CD4-positive, alpha-beta T cell (primary cell): ENCODE results near the gene RASA3. TPM values are rescaled to one million over a fixed set of nuclear protein-coding genes. Genes with fewer than 3 reads are reported as not detected.

Experiments used
- ATAC-seq: fragments of 200-7000 bp; cut with Tn5 transposase; one replicate; pipeline ENCODE4 v1.10.0; 2022; ENCODE audit warnings: mild to moderate bottlenecking; ENCODE audit not compliant: poor library complexity
- CTCF ChIA-PET: fragments of 350-600 bp; sonication (Branson Sonifier 250); formaldehyde crosslinking; loops from one replicate; lab custom pipeline; 2021; ENCODE audit warnings: antibody characterized with exemption, inconsistent platforms; lab: Charles Lee
- POLR2A ChIA-PET: fragments of 350-600 bp; sonication (Branson Sonifier 250); formaldehyde crosslinking; loops from one replicate; lab custom pipeline; 2021; ENCODE audit warnings: antibody characterized with exemption, inconsistent platforms; lab: Charles Lee
- DNase-seq, 14 experiments: peaks; one replicate each; pipeline ENCODE4 v3.0.0-alpha.2; 2013 to 2020; ENCODE audit warnings: mixed read lengths in 2 of 14
- H3K27ac ChIP-seq, 2 donors: one replicate each; pipeline versions ENCODE4 v1.5.1 to v1.7.0; 2013; ENCODE audit warnings: low read length in 2 of 2, low read depth in 1 of 2, mild to moderate bottlenecking in 1 of 2
- H3K27me3 ChIP-seq, 2 experiments: 1 replicate in 1 of 2; 2 replicates in 1 of 2; pipeline versions ENCODE4 v1.6.1 to v1.7.0; 2013; ENCODE audit warnings: low read length in 2 of 2, control low read depth in 1 of 2, mild to moderate bottlenecking in 1 of 2, moderate library complexity in 1 of 2; ENCODE audit not compliant: insufficient read depth in 2 of 2, control insufficient read depth in 1 of 2
- H3K36me3 ChIP-seq: one replicate; pipeline ENCODE4 v1.6.1; 2013; ENCODE audit warnings: low read length, control low read depth; ENCODE audit not compliant: insufficient read depth
- H3K4me1 ChIP-seq: one replicate; pipeline ENCODE4 v1.6.1; 2013; ENCODE audit warnings: low read length, control low read depth; ENCODE audit not compliant: insufficient read depth
- H3K4me3 ChIP-seq: one replicate; pipeline ENCODE4 v1.5.1; 2013; ENCODE audit warnings: mild to moderate bottlenecking, low read length, moderate library complexity
- H3K9me3 ChIP-seq, 2 experiments: 1 replicate in 1 of 2; 2 replicates in 1 of 2; pipeline versions ENCODE4 v1.6.1 to v1.7.0; 2013; ENCODE audit warnings: low read length in 2 of 2, mild to moderate bottlenecking in 2 of 2, control low read depth in 1 of 2, moderate library complexity in 1 of 2; ENCODE audit not compliant: control insufficient read depth in 1 of 2, insufficient read depth in 1 of 2
- H3K27ac Mint-ChIP-seq: one replicate; pipeline ENCODE4 v1.8.0; 2020; ENCODE audit warnings: mixed read lengths
- H3K27me3 Mint-ChIP-seq: one replicate; pipeline ENCODE4 v1.8.0; 2021; ENCODE audit warnings: mixed read lengths
- H3K36me3 Mint-ChIP-seq: one replicate; pipeline ENCODE4 v1.8.0; 2021; ENCODE audit warnings: low read depth, mixed read lengths
- H3K4me1 Mint-ChIP-seq: one replicate; pipeline ENCODE4 v1.8.0; 2021; ENCODE audit warnings: low read depth, mixed read lengths
- H3K4me3 Mint-ChIP-seq: one replicate; pipeline ENCODE4 v1.8.0; 2020; ENCODE audit warnings: mild to moderate bottlenecking, mixed read lengths
- H3K9me3 Mint-ChIP-seq: one replicate; pipeline ENCODE4 v1.8.0; 2020; ENCODE audit warnings: mixed read lengths
- intact Hi-C, 2 experiments: fragments of 100-400 bp; cut with DNase I in 1 of 2; cut with micrococcal nuclease in 1 of 2; formaldehyde crosslinking; loops; one replicate each; pipeline versions ENCODE4 v1.15.1 to v1.9.0; 2023 to 2025; cut with DNase I, micrococcal nuclease
- total RNA-seq, 174 experiments: library from RNA in 2 of 174; stranded (reverse) in 2 of 174; gene quantifications; one replicate each; pipeline ENCODE4 v1.2.3 and lab custom pipeline; 2021 to 2026
- TF ChIP-seq, protein P1 (sequence below): fragments of 200-600 bp; IDR thresholded peaks from one replicate; pipeline ENCODE4 v1.8.0; 2022; ENCODE audit warnings: antibody characterized with exemption, mild to moderate bottlenecking

RASA3 gene
- total RNA-seq, 2 experiments from 2014 or later: 181 to 184 TPM

DNA sequence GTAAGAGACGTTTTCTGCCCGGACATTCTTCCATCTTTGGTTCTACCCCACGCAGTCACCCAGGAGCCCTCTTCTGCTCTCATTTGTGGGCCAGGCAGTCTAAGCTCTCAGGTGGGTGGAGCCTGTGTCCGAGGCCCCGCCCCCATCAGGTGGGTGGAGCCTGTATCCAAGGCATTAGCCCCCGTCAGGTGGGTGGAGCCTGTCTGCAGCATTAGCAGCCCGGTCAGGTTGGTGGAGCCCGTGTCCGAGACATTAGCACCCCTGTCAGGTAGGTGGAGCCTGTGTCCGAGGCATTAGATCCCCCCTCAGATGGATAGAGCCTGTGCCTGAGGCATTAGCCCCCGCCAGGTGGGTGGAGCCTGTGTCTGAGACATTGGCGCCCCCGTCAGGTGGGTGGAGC is 113.1 kb downstream of the RASA3 start:
- Mint-ChIP-seq H3K4me1 (no peaks in the 10 kb centered on the region), H3K27ac (peak overlapping the region; percentile 61), H3K4me3 (no peak overlapping the region), H3K36me3 (peaks cover 82% of the 10 kb centered on the region), H3K27me3 (no peaks in the 10 kb centered on the region), H3K9me3 (no peaks in the 10 kb centered on the region)
- Histone ChIP-seq H3K27ac (no peak overlapping the region), H3K36me3 (peaks cover 97% of the 10 kb centered on the region), H3K4me3 (no peak overlapping the region), H3K4me1 (no peaks in the 10 kb centered on the region), H3K9me3 (no peaks in the 10 kb centered on the region), H3K27me3 (no peaks in the 10 kb centered on the region)
- TF ChIP-seq, protein P1, sequence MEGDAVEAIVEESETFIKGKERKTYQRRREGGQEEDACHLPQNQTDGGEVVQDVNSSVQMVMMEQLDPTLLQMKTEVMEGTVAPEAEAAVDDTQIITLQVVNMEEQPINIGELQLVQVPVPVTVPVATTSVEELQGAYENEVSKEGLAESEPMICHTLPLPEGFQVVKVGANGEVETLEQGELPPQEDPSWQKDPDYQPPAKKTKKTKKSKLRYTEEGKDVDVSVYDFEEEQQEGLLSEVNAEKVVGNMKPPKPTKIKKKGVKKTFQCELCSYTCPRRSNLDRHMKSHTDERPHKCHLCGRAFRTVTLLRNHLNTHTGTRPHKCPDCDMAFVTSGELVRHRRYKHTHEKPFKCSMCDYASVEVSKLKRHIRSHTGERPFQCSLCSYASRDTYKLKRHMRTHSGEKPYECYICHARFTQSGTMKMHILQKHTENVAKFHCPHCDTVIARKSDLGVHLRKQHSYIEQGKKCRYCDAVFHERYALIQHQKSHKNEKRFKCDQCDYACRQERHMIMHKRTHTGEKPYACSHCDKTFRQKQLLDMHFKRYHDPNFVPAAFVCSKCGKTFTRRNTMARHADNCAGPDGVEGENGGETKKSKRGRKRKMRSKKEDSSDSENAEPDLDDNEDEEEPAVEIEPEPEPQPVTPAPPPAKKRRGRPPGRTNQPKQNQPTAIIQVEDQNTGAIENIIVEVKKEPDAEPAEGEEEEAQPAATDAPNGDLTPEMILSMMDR: no peak
- peak in 13 of 14 experiments; percentile 22 to 75 (median 36) for DNase-seq
- POLR2A ChIA-PET: interaction anchor here (0.5 kb wide), 1 partner anchor 13 kb away, joined by 3 read pairs; no protein-coding TSS in a partner anchor
- CTCF ChIA-PET: no interaction called here
- intact Hi-C loops: no loop called here
- ATAC-seq: peak; percentile 71

DNA sequence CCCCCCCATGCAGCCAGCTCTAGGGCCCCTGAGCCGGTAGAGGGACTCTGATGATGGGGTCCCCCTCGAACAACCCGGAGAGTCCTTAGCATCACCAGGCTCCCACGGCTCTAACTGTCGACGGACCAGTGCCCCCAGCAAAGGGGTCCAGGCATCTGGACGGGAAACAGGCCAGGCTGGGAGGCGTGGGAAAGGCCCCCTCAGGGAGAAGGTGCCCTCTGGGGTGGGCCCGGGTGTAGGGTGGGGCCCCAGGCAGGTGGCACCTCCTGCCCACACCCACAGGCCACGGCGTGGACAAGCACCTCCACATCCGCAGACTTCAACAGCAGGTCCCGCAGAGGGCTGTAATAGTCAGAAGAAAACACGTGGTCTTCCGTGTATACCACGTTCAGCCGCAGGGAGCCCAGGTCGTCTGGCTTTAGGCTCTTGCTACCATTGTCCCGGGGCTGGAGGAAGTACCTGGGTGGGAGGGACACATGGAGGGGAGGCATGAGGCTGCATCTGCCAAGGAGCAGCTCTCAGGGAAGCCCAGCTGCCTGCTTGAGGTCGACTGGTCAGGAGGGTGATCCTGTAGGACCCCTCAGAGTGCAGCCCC is 113.9 kb downstream of the RASA3 start:
- H3K9me3 Mint-ChIP-seq: no peaks in the 10 kb centered on the region
- H3K4me1 Mint-ChIP-seq: no peaks in the 10 kb centered on the region
- Histone ChIP-seq H3K4me1 (no peaks in the 10 kb centered on the region), H3K4me3 (no peak overlapping the region), H3K27me3 (no peaks in the 10 kb centered on the region), H3K9me3 (no peaks in the 10 kb centered on the region), H3K36me3 (peaks cover 97% of the 10 kb centered on the region), H3K27ac (no peak overlapping the region)
- no peak overlapping the region for H3K27ac Mint-ChIP-seq
- intact Hi-C loops: no loop called here
- no peaks in the 10 kb centered on the region for H3K27me3 Mint-ChIP-seq
- peaks cover 75% of the 10 kb centered on the region for H3K36me3 Mint-ChIP-seq
- DNase-seq (no peak), ATAC-seq (no peak)
- H3K4me3 Mint-ChIP-seq: no peak overlapping the region
- TF ChIP-seq, protein P1: no peak
- ChIA-PET POLR2A (interaction anchor here (0.5 kb wide), 1 partner anchor 14 kb away, joined by 3 read pairs; no protein-coding TSS in a partner anchor), CTCF (no interaction called here)

DNA sequence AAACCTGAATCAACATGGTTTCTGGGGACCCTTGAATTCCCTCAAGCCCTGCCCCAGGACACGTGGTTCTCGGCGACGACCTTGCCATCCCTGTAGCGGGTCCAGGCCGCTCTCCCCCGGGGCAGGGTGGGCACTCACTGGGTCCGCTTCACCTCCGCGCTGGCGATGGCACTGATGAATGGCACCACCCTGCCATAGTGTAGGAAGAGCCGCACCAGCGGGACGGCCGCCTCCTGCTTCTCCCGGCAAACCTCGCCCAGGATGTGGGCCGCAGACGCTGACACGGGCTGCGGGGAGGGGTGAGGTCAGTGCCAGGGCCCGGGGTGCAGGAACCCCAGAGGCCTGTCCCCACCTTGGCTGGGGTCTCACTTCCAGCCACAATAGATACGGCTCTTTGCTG is 114.5 kb downstream of the RASA3 start:
- TF ChIP-seq, protein P1: no peak
- intact Hi-C loops: no loop called here
- H3K4me3 Mint-ChIP-seq: no peak overlapping the region

More for the DNA sequence above, 114.5 kb downstream of the RASA3 start:
- ATAC-seq (no peak), DNase-seq (no peak)
- H3K27me3 ChIP-seq: no peaks in the 10 kb centered on the region
- no peak overlapping the region for H3K27ac ChIP-seq
- no peak overlapping the region for H3K4me3 ChIP-seq
- H3K4me1 ChIP-seq: peaks cover 3% of the 10 kb centered on the region
- ChIA-PET POLR2A (no interaction called here), CTCF (no interaction called here)
- H3K27me3 Mint-ChIP-seq: no peaks in the 10 kb centered on the region
- H3K4me1 Mint-ChIP-seq: no peaks in the 10 kb centered on the region
- peaks cover 69% of the 10 kb centered on the region for H3K36me3 Mint-ChIP-seq
- no peaks in the 10 kb centered on the region for H3K9me3 ChIP-seq
- no peak overlapping the region for H3K27ac Mint-ChIP-seq
- H3K36me3 ChIP-seq: peaks cover 97% of the 10 kb centered on the region
- no peaks in the 10 kb centered on the region for H3K9me3 Mint-ChIP-seq
